Fibroblast of pulmonary artery (primary cell): ENCODE measurements around the gene TLR10.

Source experiments
- DNase-seq: peaks from one replicate; pipeline ENCODE4 v3.0.0-alpha.2; 2010; ENCODE audit warnings: low read depth
- H3K4me3 ChIP-seq: replicated peaks from 2 replicates; pipeline ENCODE4 v1.5.1; 2011; ENCODE audit warnings: low read depth, mild to moderate bottlenecking, control low read depth, low read length, moderate library complexity
- TF ChIP-seq, protein P1 (sequence below): IDR thresholded peaks from 2 replicates; pipeline ENCODE4 v1.5.1; 2011; ENCODE audit warnings: mild to moderate bottlenecking, control low read depth, low read length, inconsistent platforms; ENCODE audit errors: missing control alignments

Gene TLR10

GRCh38 chr4:38735870-38736269 is 46.9 kb downstream of the TLR10 start:
- DNase-seq: no peak
- H3K4me3 ChIP-seq: no peak overlapping the region
- TF ChIP-seq, protein P1, sequence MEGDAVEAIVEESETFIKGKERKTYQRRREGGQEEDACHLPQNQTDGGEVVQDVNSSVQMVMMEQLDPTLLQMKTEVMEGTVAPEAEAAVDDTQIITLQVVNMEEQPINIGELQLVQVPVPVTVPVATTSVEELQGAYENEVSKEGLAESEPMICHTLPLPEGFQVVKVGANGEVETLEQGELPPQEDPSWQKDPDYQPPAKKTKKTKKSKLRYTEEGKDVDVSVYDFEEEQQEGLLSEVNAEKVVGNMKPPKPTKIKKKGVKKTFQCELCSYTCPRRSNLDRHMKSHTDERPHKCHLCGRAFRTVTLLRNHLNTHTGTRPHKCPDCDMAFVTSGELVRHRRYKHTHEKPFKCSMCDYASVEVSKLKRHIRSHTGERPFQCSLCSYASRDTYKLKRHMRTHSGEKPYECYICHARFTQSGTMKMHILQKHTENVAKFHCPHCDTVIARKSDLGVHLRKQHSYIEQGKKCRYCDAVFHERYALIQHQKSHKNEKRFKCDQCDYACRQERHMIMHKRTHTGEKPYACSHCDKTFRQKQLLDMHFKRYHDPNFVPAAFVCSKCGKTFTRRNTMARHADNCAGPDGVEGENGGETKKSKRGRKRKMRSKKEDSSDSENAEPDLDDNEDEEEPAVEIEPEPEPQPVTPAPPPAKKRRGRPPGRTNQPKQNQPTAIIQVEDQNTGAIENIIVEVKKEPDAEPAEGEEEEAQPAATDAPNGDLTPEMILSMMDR: no peak

DNA sequence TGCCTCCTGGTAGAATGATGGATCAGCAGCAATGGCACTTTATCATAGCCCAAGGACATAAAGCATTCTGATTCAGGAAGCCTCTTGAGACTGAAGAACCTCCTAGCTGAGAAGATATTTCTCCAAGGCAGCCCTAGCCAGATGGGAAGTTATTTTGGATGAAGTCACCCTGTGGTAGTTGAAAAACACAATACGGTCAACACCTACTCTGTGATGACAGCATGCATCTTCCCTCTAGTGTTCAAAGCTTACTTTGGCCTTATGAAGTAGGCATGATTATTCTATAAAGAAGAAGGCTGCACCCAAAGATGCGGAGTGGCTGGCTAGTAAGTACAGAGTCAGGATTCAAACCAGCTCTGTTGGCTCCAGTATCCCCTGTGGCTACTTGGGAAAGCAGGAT is 47.9 kb downstream of the TLR10 start:
- DNase-seq: no peak
- TF ChIP-seq, protein P1: no peak
- no peak overlapping the region for H3K4me3 ChIP-seq

- no peak for DNase-seq
- no peak overlapping the region for H3K4me3 ChIP-seq
- TF ChIP-seq, protein P1: no peak
Observed at GRCh38 chr4:38734446-38734845, 48.3 kb downstream of the TLR10 start.

- TF ChIP-seq, protein P1: no peak
- no peak for DNase-seq
- H3K4me3 ChIP-seq: no peak overlapping the region
Observed at GRCh38 chr4:38733663-38734062, 49.1 kb downstream of the TLR10 start.

DNA sequence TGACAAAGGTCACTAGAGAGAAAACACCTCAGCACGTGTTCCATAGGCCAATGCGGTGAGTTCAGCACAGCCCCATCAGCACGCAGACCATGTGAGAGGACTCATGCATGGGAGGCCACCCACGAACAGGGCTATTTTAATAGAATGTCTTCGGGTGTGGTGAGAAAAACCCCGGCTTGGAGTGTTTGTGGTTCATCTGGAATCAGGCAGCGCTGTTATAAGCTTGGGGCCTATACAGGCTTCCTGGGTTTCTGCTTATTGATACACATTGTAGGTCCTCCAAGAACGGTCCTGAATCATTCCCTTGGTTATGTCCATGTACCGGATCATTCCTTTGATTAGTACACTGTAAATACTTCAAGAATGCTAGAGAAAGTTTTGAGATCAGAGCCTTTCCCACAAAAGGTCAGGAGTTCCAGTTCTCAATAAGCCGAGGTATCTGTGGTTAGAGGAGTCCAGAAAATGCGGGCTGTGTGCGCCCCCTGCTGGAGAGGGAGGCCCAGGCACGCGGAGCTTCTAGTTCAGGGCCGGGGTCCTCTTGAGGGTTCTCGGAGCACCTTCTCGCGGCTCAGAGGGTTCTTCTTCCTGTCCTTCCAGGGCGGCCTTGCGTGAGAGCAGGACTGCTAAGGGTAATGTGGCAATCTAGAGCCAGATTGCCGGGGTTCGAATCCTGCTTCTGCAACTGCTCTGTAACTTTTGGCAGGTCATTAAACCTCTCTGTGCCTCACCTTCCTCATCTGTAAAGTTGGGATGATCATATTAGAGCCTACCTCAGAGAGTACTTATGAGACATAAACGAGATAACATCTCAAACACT is 51.8 kb downstream of the TLR10 start:
- DNase-seq: peak; percentile 85
- no peak overlapping the region for H3K4me3 ChIP-seq
- TF ChIP-seq, protein P1: peak; percentile 94

DNA sequence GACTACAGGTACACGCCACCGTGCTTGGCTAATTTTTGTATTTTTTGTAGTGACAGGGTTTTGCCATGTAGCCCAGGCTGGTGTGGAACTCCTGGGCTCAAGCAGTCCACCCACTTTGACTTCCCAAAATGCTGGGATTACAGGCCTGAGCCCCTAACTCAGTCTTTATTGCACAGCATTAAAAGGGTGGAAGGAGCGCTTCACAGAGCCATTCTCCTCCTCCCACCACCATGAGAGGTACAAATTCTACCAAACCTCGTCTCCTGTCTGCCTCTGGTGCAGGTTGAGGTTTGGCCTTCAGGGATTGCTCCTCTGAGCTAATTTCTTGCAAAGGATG is 52.3 kb downstream of the TLR10 start:
- TF ChIP-seq, protein P1: no peak
- DNase-seq: no peak
- H3K4me3 ChIP-seq: no peak overlapping the region

GRCh38 chr4:38728631-38729141 is 54.1 kb downstream of the TLR10 start:
- TF ChIP-seq, protein P1: no peak
- H3K4me3 ChIP-seq: no peak overlapping the region
- no peak for DNase-seq
